IMR-90 (cell line): ENCODE results near the gene PTK6. TPM values are rescaled to one million over a fixed set of nuclear protein-coding genes. Genes with fewer than 3 reads are reported as not detected.

ENCODE experiments used
- ATAC-seq: fragments of 200-7000 bp; cut with Tn5 transposase; 2 replicates; pipeline ENCODE4 v1.9.1; 2020; ENCODE audit warnings: low read depth, mild to moderate bottlenecking, moderate library complexity
- BruUV-seq: library from RNA; stranded (reverse); fragments of 400-500 nt; replicated peaks from 2 replicates; lab custom pipeline; 2021; lab: Mats Ljungman, UMichigan
- CTCF ChIA-PET: fragments of 300-600 bp; formaldehyde crosslinking; extraction: SDS; loops from one replicate; lab custom pipeline; 2021; ENCODE audit warnings: antibody characterized with exemption; lab: Yijun Ruan, JAX
- POLR2A ChIA-PET: fragments of 300-600 bp; sonication (Branson Sonifier 250); formaldehyde crosslinking; loops from one replicate; lab custom pipeline; 2022; ENCODE audit warnings: antibody characterized with exemption; ENCODE audit not compliant: unreplicated experiment; lab: Charles Lee
- DNase-seq: peaks from one replicate; pipeline ENCODE4 v3.0.0; 2013
- H2AFZ ChIP-seq: replicated peaks from 2 replicates; pipeline ENCODE3; 2013; ENCODE audit warnings: low read length, mild to moderate bottlenecking; ENCODE audit not compliant: poor library complexity
- H2AK5ac ChIP-seq: 2 replicates; pipeline ENCODE4 v1.6.1; 2013; ENCODE audit warnings: low read depth, low read length, inconsistent platforms
- H2AK9ac ChIP-seq: replicated peaks from 2 replicates; pipeline ENCODE3; 2013; ENCODE audit warnings: mild to moderate bottlenecking, low read depth, low read length, moderate library complexity; ENCODE audit not compliant: poor library complexity
- H2BK120ac ChIP-seq: 2 replicates; pipeline ENCODE4 v1.6.1; 2013; ENCODE audit warnings: low read depth, low read length, inconsistent platforms
- H2BK15ac ChIP-seq: 3 replicates; pipeline ENCODE4 v1.6.1; 2013; ENCODE audit warnings: low read depth, low read length, inconsistent platforms
- H2BK20ac ChIP-seq: 2 replicates; pipeline ENCODE4 v1.6.1; 2013; ENCODE audit warnings: low read depth, mild to moderate bottlenecking, inconsistent platforms, low read length, moderate library complexity
- H2BK5ac ChIP-seq: 2 replicates; pipeline ENCODE4 v1.6.1; 2013; ENCODE audit warnings: mild to moderate bottlenecking, low read depth, low read length, inconsistent platforms; ENCODE audit not compliant: poor library complexity, severe bottlenecking
- H3K14ac ChIP-seq: replicated peaks from 2 replicates; pipeline ENCODE4 v1.6.1; 2013; ENCODE audit warnings: low read depth, low read length, inconsistent platforms
- H3K18ac ChIP-seq: 2 replicates; pipeline ENCODE4 v1.6.1; 2013; ENCODE audit warnings: low read depth, low read length, control low read depth
- H3K23ac ChIP-seq: 2 replicates; pipeline ENCODE4 v1.6.1; 2013; ENCODE audit warnings: low read depth, low read length, inconsistent platforms
- H3K27ac ChIP-seq: 2 replicates; pipeline ENCODE4 v1.5.1; 2013; ENCODE audit warnings: mild to moderate bottlenecking, control low read depth, low read length; ENCODE audit not compliant: insufficient read depth
- H3K27me3 ChIP-seq: 2 replicates; pipeline ENCODE4 v1.6.1; 2013; ENCODE audit warnings: low read length; ENCODE audit not compliant: control insufficient read depth, insufficient read depth
- H3K36me3 ChIP-seq: 2 replicates; pipeline ENCODE4 v1.6.1; 2013; ENCODE audit warnings: low read length, mixed read lengths; ENCODE audit not compliant: control insufficient read depth, insufficient read depth
- H3K4ac ChIP-seq: 2 replicates; pipeline ENCODE4 v1.6.1; 2013; ENCODE audit warnings: low read depth, low read length, inconsistent platforms
- H3K4me1 ChIP-seq: 2 replicates; pipeline ENCODE4 v1.6.1; 2013; ENCODE audit warnings: low read length, mixed read lengths; ENCODE audit not compliant: control insufficient read depth, insufficient read depth
- H3K4me2 ChIP-seq: 2 replicates; pipeline ENCODE4 v1.6.1; 2013; ENCODE audit warnings: low read depth, mild to moderate bottlenecking, control low read depth, low read length, moderate library complexity
- H3K4me3 ChIP-seq: 2 replicates; pipeline ENCODE4 v1.5.1; 2013; ENCODE audit warnings: low read depth, mild to moderate bottlenecking, control low read depth, low read length, moderate library complexity; ENCODE audit not compliant: insufficient read depth
- H3K56ac ChIP-seq: 2 replicates; pipeline ENCODE4 v1.6.1; 2013; ENCODE audit warnings: low read length, inconsistent platforms; ENCODE audit not compliant: insufficient read depth; ENCODE audit errors: extremely low read depth
- H3K79me1 ChIP-seq, 2 experiments: 2 replicates each; pipeline ENCODE4 v1.6.1; 2013; ENCODE audit warnings: low read length in 2 of 2, inconsistent platforms in 1 of 2, low read depth in 1 of 2
- H3K9ac ChIP-seq: 2 replicates; pipeline ENCODE4 v1.6.1; 2013; ENCODE audit warnings: low read depth, low read length, control low read depth
- H3K9me1 ChIP-seq: 2 replicates; pipeline ENCODE4 v1.6.1; 2013; ENCODE audit warnings: low read length, inconsistent platforms; ENCODE audit not compliant: insufficient read depth
- H3K9me3 ChIP-seq: 2 replicates; pipeline ENCODE4 v1.6.1; 2013; ENCODE audit warnings: low read length; ENCODE audit not compliant: control insufficient read depth, insufficient read depth
- H4K20me1 ChIP-seq: 2 replicates; pipeline ENCODE4 v1.6.1; 2013; ENCODE audit warnings: low read length, inconsistent platforms; ENCODE audit not compliant: insufficient read depth
- H4K5ac ChIP-seq: 2 replicates; pipeline ENCODE4 v1.6.1; 2013; ENCODE audit warnings: mild to moderate bottlenecking, low read depth, low read length, control low read depth
- H4K8ac ChIP-seq, 2 experiments: 2 replicates each; pipeline ENCODE4 v1.6.1; 2013; ENCODE audit warnings: low read depth in 2 of 2, low read length in 2 of 2, control low read depth in 1 of 2, inconsistent platforms in 1 of 2
- H4K91ac ChIP-seq: 2 replicates; pipeline ENCODE4 v1.6.1; 2013; ENCODE audit warnings: low read depth, low read length, inconsistent platforms; ENCODE audit not compliant: insufficient read depth
- BHLHE40 ChIP-seq: fragments of 150-350 bp; IDR thresholded peaks from 2 replicates; pipeline ENCODE4 v1.6.1; 2016; ENCODE audit warnings: mild to moderate bottlenecking, low read depth, low read length
- CEBPB ChIP-seq: IDR thresholded peaks from 2 replicates; pipeline ENCODE4 v1.6.1; 2012; ENCODE audit warnings: low read depth, low read length, improper control_type of control experiment
- CHD1 ChIP-seq: IDR thresholded peaks from 2 replicates; pipeline ENCODE4 v1.6.1; 2012; ENCODE audit warnings: low read depth, low read length, improper control_type of control experiment
- MAZ ChIP-seq: IDR thresholded peaks from 2 replicates; pipeline ENCODE4 v1.6.1; 2012; ENCODE audit warnings: low read depth, mild to moderate bottlenecking, low read length, improper control_type of control experiment, moderate library complexity, borderline replicate concordance
- MXI1 ChIP-seq: IDR thresholded peaks from 2 replicates; pipeline ENCODE4 v1.6.1; 2012; ENCODE audit warnings: low read depth, mild to moderate bottlenecking, low read length, moderate library complexity, borderline replicate concordance
- NFE2L2 ChIP-seq: fragments of 150-350 bp; IDR thresholded peaks from 2 replicates; pipeline ENCODE4 v1.6.1; 2016; ENCODE audit warnings: low read depth, mild to moderate bottlenecking, low read length
- SMC3 ChIP-seq: fragments of 150-350 bp; IDR thresholded peaks from 2 replicates; pipeline ENCODE4 v1.6.1; 2016; ENCODE audit warnings: low read depth, mild to moderate bottlenecking, antibody characterized with exemption, low read length, moderate library complexity
- WGBS, 2 experiments: methylation state at CpG; one replicate each; pipeline versions ENCODE4 v1.1.5 to v1.1.7; 2013; ENCODE audit warnings: missing lambda C conversion rate in 2 of 2; ENCODE audit not compliant: insufficient read length in 1 of 2; ENCODE audit errors: extremely low coverage in 2 of 2; 5-methylcytosine and 5-hydroxymethylcytosine counted together
- dilution Hi-C: fragments of 300-500 bp; cut with HindIII; formaldehyde crosslinking; loops from one replicate; pipeline ENCODE4 v1.14.3; 2018; ENCODE audit warnings: low sequenced_read_pairs; ENCODE audit not compliant: unreplicated experiment
- in situ Hi-C: fragments of 300-500 bp; cut with MboI; formaldehyde crosslinking; loops from 3 replicates; pipeline ENCODE4 v1.14.3; 2019; ENCODE audit warnings: low sequenced_read_pairs, inconsistent platforms, mixed read lengths
- intact Hi-C: fragments of 100-400 bp; cut with micrococcal nuclease; formaldehyde crosslinking; loops from 2 replicates; pipeline ENCODE4 v1.10.0; 2022
- polyA plus RNA-seq, 3 experiments: library from polyadenylated mRNA; depleted of rRNA; stranded (reverse); fragments of >200 nt; gene quantifications; 2 replicates each; pipeline ENCODE4 v1.2.3, GENCODE V29; 2012; ENCODE audit warnings: low replicate concordance in 1 of 3
- total RNA-seq: library from RNA; depleted of rRNA; stranded (reverse); fragments of >200 nt; gene quantifications from 2 replicates; pipeline ENCODE4 v1.2.3, GENCODE V29; 2012
- TF ChIP-seq, protein P1 (sequence below): fragments of 150-350 bp; IDR thresholded peaks from 2 replicates; pipeline ENCODE4 v1.6.1; 2017; ENCODE audit warnings: mild to moderate bottlenecking, antibody characterized with exemption, low read length, low read depth

The PTK6 gene
- total and polyA plus RNA-seq, 2 of the 4 experiments (the other 2 are of a cell fraction), result not detected

DNA sequence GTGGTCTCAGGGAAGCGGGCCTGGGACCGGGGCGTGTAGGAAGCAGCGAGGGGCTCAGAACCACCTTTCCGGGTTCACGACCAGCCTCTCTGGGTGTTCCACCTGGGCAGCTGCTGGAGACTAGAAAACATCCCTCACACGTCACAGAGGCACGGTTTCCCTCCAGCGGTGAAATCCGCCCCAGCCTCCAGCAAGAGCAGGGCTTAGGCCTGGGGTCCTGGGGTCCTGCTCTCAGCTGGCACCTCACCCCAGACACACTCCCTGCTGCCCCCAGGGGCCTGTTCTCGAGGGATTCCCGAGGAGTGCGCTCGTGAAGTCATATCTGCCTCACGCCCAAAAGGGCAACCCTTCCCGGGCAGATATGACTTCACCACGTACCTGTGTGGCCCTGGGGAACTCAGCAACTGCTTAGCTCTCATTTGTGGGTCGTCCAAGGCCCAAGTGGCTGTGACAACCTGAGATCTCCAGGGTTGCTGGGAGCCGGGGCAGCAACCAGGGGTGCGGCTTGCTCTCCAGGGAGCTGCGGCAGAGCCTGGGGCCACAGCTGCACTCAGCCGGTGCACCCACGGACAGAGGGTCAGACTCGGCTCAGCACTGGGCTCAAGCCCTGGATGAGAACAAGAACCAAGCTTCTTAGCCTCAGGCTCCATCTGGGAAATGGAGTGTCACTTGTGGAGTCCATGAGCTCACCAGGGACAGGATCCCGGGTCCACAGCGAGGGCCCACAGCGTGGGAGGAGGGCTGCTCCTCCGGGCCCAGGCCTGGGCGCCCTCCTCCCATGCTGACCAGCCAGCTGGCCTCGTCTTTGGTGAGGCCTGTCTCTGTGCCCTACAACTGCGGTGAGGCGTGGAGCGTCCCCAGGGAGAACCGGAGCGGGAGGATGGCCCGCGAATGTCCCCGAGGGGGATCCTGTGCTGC, 17.4 kb upstream of the PTK6 start:
- no peak overlapping the region; the same call in 1 of the 2 replicates for H3K4ac ChIP-seq
- peak overlapping the region; percentile 89 for H3K4me2 ChIP-seq
- peak overlapping the region; percentile 63 for H3K4me3 ChIP-seq
- peaks cover 5% of the 10 kb centered on the region; the same call in 1 of the 2 replicates for H3K36me3 ChIP-seq
- BruUV-seq, result no TSS peak
- no peak overlapping the region for H4K8ac ChIP-seq
- H4K5ac ChIP-seq, result no peak overlapping the region; the same call in 1 of the 2 replicates
- no peaks in the 10 kb centered on the region for H3K9me1 ChIP-seq
- peak overlapping the region; percentile 60 for H3K9ac ChIP-seq
- 76% methylated on average over 24 of the region's 38 CpGs; no CpG with 5 or more reads in 1 of the 2 experiments for WGBS, 2 experiments
- no peak overlapping the region for H2BK5ac ChIP-seq
- DNase-seq (no peak), ATAC-seq (no peak)
- ChIA-PET POLR2A (no interaction called here), CTCF (no interaction called here)
- in situ Hi-C loops, result no loop called here
- H3K9me3 ChIP-seq, result no peaks in the 10 kb centered on the region
- H2BK15ac ChIP-seq, result no peak overlapping the region
- H3K56ac ChIP-seq, result no peak overlapping the region
- dilution Hi-C loops, result no loop called here
- peak overlapping the region; percentile 68 for H2AFZ ChIP-seq
- no peak overlapping the region for H3K23ac ChIP-seq
- peak overlapping the region; percentile 28; the same call in 1 of the 2 replicates for H2AK5ac ChIP-seq
- no peaks in the 10 kb centered on the region for H3K79me1 ChIP-seq
- peak overlapping the region; percentile 66; the same call in 1 of the 2 replicates for H3K14ac ChIP-seq
- peak overlapping the region; percentile 60 for H2AK9ac ChIP-seq
- H3K27me3 ChIP-seq, result peaks cover 2% of the 10 kb centered on the region; the same call in 1 of the 2 replicates
- no peak for TF ChIP-seq NFE2L2
- no peak for TF ChIP-seq MAZ
- no peak for TF ChIP-seq BHLHE40
- TF ChIP-seq, protein P1, sequence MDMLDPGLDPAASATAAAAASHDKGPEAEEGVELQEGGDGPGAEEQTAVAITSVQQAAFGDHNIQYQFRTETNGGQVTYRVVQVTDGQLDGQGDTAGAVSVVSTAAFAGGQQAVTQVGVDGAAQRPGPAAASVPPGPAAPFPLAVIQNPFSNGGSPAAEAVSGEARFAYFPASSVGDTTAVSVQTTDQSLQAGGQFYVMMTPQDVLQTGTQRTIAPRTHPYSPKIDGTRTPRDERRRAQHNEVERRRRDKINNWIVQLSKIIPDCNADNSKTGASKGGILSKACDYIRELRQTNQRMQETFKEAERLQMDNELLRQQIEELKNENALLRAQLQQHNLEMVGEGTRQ, result no peak
- TF ChIP-seq SMC3, result no peak
- no peak for TF ChIP-seq CEBPB
- TF ChIP-seq CHD1, result no peak
- no peak for TF ChIP-seq MXI1
- intact Hi-C loops, result loop anchor here (2.0 kb wide), 1 partner anchor 18 kb away; no protein-coding TSS in a partner anchor
- H4K20me1 ChIP-seq, result no peaks in the 10 kb centered on the region; the same call in 1 of the 2 replicates
- H2BK20ac ChIP-seq, result no peak overlapping the region
- H2BK120ac ChIP-seq, result no peak overlapping the region
- no peak overlapping the region for H3K27ac ChIP-seq
- H3K4me1 ChIP-seq, result peaks cover 5% of the 10 kb centered on the region; the same call in 1 of the 2 replicates
- H3K18ac ChIP-seq, result no peak overlapping the region
- no peak overlapping the region for H4K91ac ChIP-seq
